K562 (cell line): ENCODE results near the gene ACE. TPM values are rescaled to one million over a fixed set of nuclear protein-coding genes. Genes with fewer than 3 reads are reported as not detected.
A peak's percentile ranks its signal among the peaks of the same experiment; 100 is the strongest.

Experiments used
- GTF2F1 ChIP-seq: IDR thresholded peaks from 2 replicates; pipeline ENCODE4 v1.6.1; 2011; ENCODE audit warnings: low read depth, low read length, improper control_type of control experiment
- KDM4B ChIP-seq, 2 experiments: fragments of 450-650 bp in 1 of 2; sonication (generic) in 1 of 2; IDR thresholded peaks; 2 replicates each; pipeline ENCODE4 v1.6.1; 2016 to 2017; ENCODE audit warnings: borderline replicate concordance in 2 of 2, antibody characterized with exemption in 1 of 2, low read depth in 1 of 2, mild to moderate bottlenecking in 1 of 2
- MTA1 ChIP-seq: fragments of 450-650 bp; IDR thresholded peaks from 2 replicates; pipeline ENCODE4 v1.6.1; 2017; ENCODE audit warnings: borderline replicate concordance
- YBX1 ChIP-seq: fragments of 450-650 bp; IDR thresholded peaks from 2 replicates; pipeline ENCODE4 v1.7.1; 2016; ENCODE audit warnings: mild to moderate bottlenecking
- ZZZ3 ChIP-seq: fragments of 450-650 bp; IDR thresholded peaks from 2 replicates; pipeline ENCODE4 v1.6.1; 2016; ENCODE audit warnings: antibody characterized with exemption, mild to moderate bottlenecking, moderate library complexity
- polyA plus RNA-seq, 8 experiments: library from polyadenylated mRNA; depleted of rRNA in 4 of 8; stranded (reverse) in 5 of 8; unstranded in 3 of 8; fragments of >200 nt; fragmentation: Nextera tagmentation in 2 of 8; fragmentation: Illumina TruSeq in 1 of 8; extraction: Ambion mirVana in 2 of 8; extraction: Trizol in 1 of 8; gene quantifications; 2 replicates each; pipeline versions ENCODE4 v1.2.1 to v1.2.3, GENCODE V29; 2011 to 2014; ENCODE audit warnings: inconsistent platforms in 1 of 8, missing spikeins in 1 of 8
- total RNA-seq, 7 experiments: library from RNA; depleted of rRNA in 6 of 7; stranded (reverse); fragments of >200 nt in 6 of 7; fragmentation: Illumina TruSeq in 2 of 7; extraction: Trizol in 2 of 7; gene quantifications; 2 replicates each; pipeline versions ENCODE4 v1.2.1 to v1.2.3, GENCODE V29; 2011 to 2021; ENCODE audit warnings: low replicate concordance in 1 of 7
- TF ChIP-seq, protein P1 (sequence below): fragments of 450-650 bp; IDR thresholded peaks from 2 replicates; pipeline ENCODE4 v1.6.1; 2017; ENCODE audit warnings: antibody characterized with exemption, mild to moderate bottlenecking
- TF ChIP-seq, protein P2 (sequence below): fragments of 200-600 bp; sonication (generic); IDR thresholded peaks from one replicate; pipeline ENCODE4 v1.6.1; 2012; ENCODE audit warnings: mild to moderate bottlenecking, low read depth, low read length, inconsistent platforms

ACE gene
- total and polyA plus RNA-seq, 9 of the 15 experiments (the other 6 are each of a cell fraction or from before 2014, with no cell fraction given) = 0.07 to 2.5 (median 0.47) TPM; not detected in 1

DNA sequence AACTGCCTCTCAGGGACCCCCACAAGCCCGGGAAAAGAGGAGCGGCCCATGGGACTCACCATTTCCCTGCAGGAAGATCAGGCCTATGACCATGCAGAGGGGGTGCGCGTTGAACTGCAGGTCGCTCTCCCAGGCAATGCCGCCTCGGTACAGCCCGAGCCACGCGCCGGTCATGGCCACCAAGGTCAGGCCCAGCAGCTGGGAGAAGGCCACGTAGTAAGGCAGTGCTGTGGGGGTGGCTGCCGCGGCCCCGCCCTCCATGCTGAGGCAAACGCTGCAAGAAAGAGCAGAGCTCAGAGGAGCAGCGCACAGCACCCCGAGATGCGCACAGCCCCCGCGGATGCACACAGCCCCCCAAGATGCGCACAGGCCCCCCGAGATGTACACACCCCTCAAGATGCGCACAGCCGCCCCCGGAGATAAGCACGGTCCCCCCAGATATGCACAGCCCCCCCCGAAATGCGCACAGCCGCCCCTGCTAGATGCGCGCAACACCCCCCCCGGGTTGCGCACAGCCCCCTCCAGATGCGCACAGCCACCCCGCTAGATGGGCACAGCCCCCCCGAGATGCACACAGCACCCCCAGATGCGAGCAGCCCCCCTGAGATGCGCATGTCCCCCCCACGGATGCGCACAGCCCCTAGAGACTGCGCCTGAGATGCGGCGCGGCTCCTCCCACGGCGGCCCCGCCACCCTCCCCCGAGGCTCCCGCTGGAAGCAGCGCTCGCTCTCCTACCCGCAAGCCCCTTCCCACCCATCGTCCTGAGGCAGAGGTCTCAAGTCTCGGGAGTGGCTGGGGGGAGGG lies 39.4 kb upstream of the ACE start (continued):
- no peak for TF ChIP-seq KDM4B (IDR thresholded peaks at IDR 0.05; ENCODE audit: borderline replicate concordance in 2 of 2, low read depth in 1 of 2)
- no peak for TF ChIP-seq GTF2F1
- TF ChIP-seq, protein P1, sequence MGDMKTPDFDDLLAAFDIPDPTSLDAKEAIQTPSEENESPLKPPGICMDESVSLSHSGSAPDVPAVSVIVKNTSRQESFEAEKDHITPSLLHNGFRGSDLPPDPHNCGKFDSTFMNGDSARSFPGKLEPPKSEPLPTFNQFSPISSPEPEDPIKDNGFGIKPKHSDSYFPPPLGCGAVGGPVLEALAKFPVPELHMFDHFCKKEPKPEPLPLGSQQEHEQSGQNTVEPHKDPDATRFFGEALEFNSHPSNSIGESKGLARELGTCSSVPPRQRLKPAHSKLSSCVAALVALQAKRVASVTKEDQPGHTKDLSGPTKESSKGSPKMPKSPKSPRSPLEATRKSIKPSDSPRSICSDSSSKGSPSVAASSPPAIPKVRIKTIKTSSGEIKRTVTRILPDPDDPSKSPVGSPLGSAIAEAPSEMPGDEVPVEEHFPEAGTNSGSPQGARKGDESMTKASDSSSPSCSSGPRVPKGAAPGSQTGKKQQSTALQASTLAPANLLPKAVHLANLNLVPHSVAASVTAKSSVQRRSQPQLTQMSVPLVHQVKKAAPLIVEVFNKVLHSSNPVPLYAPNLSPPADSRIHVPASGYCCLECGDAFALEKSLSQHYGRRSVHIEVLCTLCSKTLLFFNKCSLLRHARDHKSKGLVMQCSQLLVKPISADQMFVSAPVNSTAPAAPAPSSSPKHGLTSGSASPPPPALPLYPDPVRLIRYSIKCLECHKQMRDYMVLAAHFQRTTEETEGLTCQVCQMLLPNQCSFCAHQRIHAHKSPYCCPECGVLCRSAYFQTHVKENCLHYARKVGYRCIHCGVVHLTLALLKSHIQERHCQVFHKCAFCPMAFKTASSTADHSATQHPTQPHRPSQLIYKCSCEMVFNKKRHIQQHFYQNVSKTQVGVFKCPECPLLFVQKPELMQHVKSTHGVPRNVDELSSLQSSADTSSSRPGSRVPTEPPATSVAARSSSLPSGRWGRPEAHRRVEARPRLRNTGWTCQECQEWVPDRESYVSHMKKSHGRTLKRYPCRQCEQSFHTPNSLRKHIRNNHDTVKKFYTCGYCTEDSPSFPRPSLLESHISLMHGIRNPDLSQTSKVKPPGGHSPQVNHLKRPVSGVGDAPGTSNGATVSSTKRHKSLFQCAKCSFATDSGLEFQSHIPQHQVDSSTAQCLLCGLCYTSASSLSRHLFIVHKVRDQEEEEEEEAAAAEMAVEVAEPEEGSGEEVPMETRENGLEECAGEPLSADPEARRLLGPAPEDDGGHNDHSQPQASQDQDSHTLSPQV = peak; percentile 82
- TF ChIP-seq MTA1 = no peak
- no peak for TF ChIP-seq ZZZ3
- TF ChIP-seq, protein P2, sequence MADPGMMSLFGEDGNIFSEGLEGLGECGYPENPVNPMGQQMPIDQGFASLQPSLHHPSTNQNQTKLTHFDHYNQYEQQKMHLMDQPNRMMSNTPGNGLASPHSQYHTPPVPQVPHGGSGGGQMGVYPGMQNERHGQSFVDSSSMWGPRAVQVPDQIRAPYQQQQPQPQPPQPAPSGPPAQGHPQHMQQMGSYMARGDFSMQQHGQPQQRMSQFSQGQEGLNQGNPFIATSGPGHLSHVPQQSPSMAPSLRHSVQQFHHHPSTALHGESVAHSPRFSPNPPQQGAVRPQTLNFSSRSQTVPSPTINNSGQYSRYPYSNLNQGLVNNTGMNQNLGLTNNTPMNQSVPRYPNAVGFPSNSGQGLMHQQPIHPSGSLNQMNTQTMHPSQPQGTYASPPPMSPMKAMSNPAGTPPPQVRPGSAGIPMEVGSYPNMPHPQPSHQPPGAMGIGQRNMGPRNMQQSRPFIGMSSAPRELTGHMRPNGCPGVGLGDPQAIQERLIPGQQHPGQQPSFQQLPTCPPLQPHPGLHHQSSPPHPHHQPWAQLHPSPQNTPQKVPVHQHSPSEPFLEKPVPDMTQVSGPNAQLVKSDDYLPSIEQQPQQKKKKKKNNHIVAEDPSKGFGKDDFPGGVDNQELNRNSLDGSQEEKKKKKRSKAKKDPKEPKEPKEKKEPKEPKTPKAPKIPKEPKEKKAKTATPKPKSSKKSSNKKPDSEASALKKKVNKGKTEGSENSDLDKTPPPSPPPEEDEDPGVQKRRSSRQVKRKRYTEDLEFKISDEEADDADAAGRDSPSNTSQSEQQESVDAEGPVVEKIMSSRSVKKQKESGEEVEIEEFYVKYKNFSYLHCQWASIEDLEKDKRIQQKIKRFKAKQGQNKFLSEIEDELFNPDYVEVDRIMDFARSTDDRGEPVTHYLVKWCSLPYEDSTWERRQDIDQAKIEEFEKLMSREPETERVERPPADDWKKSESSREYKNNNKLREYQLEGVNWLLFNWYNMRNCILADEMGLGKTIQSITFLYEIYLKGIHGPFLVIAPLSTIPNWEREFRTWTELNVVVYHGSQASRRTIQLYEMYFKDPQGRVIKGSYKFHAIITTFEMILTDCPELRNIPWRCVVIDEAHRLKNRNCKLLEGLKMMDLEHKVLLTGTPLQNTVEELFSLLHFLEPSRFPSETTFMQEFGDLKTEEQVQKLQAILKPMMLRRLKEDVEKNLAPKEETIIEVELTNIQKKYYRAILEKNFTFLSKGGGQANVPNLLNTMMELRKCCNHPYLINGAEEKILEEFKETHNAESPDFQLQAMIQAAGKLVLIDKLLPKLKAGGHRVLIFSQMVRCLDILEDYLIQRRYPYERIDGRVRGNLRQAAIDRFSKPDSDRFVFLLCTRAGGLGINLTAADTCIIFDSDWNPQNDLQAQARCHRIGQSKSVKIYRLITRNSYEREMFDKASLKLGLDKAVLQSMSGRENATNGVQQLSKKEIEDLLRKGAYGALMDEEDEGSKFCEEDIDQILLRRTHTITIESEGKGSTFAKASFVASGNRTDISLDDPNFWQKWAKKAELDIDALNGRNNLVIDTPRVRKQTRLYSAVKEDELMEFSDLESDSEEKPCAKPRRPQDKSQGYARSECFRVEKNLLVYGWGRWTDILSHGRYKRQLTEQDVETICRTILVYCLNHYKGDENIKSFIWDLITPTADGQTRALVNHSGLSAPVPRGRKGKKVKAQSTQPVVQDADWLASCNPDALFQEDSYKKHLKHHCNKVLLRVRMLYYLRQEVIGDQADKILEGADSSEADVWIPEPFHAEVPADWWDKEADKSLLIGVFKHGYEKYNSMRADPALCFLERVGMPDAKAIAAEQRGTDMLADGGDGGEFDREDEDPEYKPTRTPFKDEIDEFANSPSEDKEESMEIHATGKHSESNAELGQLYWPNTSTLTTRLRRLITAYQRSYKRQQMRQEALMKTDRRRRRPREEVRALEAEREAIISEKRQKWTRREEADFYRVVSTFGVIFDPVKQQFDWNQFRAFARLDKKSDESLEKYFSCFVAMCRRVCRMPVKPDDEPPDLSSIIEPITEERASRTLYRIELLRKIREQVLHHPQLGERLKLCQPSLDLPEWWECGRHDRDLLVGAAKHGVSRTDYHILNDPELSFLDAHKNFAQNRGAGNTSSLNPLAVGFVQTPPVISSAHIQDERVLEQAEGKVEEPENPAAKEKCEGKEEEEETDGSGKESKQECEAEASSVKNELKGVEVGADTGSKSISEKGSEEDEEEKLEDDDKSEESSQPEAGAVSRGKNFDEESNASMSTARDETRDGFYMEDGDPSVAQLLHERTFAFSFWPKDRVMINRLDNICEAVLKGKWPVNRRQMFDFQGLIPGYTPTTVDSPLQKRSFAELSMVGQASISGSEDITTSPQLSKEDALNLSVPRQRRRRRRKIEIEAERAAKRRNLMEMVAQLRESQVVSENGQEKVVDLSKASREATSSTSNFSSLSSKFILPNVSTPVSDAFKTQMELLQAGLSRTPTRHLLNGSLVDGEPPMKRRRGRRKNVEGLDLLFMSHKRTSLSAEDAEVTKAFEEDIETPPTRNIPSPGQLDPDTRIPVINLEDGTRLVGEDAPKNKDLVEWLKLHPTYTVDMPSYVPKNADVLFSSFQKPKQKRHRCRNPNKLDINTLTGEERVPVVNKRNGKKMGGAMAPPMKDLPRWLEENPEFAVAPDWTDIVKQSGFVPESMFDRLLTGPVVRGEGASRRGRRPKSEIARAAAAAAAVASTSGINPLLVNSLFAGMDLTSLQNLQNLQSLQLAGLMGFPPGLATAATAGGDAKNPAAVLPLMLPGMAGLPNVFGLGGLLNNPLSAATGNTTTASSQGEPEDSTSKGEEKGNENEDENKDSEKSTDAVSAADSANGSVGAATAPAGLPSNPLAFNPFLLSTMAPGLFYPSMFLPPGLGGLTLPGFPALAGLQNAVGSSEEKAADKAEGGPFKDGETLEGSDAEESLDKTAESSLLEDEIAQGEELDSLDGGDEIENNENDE = no peak
- no peak for TF ChIP-seq YBX1
